HG02973 (cell line): Measurements from ENCODE around the gene ZXDA.

Experiments
- ATAC-seq: cut with Tn5 transposase; IDR thresholded peaks from one replicate; pipeline ENCODE4 v1.9.1; 2021; ENCODE audit warnings: moderate library complexity; ENCODE audit not compliant: unreplicated experiment

Gene ZXDA

GRCh38 chrX:57899064-57899463 lies 11.2 kb downstream of the ZXDA start:
- no peak for ATAC-seq

- no peak for ATAC-seq
Measured at GRCh38 chrX:57871463-57871862, 38.8 kb downstream of the ZXDA start.
